ENCODE measurements around the gene FHAD1. TPM values are rescaled to one million over a fixed set of nuclear protein-coding genes. Genes with fewer than 3 reads are reported as not detected.

The FHAD1 gene
- total and polyA plus RNA-seq, 2 experiments from 2014 or later: 0.24 to 0.74 TPM

DNA sequence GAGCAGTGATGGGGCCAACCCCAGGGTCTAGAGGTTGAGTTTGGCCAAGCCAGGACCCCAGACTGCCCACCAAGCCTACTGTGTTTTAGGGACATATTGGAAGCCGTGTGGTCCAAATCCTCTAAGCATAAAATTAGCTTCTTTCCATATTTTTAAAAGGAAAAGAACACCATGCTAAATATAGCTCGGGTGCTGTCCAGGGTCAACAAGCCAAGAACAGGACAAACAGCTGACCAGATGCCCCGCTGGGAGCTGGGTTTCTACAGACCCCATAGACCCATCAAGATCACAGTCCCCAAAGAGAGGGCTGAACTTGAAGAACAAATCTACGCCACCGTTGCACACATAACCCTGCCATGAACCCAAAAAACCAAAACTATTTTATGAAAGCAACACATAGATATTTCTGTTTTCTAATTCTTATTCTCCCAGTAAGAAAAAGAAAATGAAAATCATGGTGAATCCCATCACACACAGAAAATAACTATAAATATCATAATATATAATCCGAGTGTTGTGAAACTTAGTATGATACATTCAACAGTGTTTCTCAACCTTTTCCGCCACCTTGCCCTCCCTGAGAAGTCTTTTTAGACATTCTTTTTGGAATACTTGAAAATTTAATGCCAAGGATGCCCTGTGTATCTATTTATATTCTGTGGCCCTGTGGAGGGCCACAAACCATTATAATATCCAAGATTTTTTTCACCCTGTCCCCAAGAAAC lies 36.2 kb upstream of the FHAD1 start:
- Histone ChIP-seq H3K4me1 (ENCODE audit: low read depth) (peaks cover 66% of the 10 kb centered on the region), H3K36me3 (peaks cover 6% of the 10 kb centered on the region), H3K27ac (no peak overlapping the region), H3K4me3 (no peak overlapping the region), H3K27me3 (no peaks in the 10 kb centered on the region), H3K9me3 (ENCODE audit: low read depth) (no peaks in the 10 kb centered on the region)
- DNase-seq (ENCODE audit: low read depth in 1 of 2, low spot score in 1 of 2): no peak
- TF ChIP-seq, protein P1, sequence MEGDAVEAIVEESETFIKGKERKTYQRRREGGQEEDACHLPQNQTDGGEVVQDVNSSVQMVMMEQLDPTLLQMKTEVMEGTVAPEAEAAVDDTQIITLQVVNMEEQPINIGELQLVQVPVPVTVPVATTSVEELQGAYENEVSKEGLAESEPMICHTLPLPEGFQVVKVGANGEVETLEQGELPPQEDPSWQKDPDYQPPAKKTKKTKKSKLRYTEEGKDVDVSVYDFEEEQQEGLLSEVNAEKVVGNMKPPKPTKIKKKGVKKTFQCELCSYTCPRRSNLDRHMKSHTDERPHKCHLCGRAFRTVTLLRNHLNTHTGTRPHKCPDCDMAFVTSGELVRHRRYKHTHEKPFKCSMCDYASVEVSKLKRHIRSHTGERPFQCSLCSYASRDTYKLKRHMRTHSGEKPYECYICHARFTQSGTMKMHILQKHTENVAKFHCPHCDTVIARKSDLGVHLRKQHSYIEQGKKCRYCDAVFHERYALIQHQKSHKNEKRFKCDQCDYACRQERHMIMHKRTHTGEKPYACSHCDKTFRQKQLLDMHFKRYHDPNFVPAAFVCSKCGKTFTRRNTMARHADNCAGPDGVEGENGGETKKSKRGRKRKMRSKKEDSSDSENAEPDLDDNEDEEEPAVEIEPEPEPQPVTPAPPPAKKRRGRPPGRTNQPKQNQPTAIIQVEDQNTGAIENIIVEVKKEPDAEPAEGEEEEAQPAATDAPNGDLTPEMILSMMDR (IDR thresholded peaks at IDR 0.05; ENCODE audit: low read depth, low read length): no peak

DNA sequence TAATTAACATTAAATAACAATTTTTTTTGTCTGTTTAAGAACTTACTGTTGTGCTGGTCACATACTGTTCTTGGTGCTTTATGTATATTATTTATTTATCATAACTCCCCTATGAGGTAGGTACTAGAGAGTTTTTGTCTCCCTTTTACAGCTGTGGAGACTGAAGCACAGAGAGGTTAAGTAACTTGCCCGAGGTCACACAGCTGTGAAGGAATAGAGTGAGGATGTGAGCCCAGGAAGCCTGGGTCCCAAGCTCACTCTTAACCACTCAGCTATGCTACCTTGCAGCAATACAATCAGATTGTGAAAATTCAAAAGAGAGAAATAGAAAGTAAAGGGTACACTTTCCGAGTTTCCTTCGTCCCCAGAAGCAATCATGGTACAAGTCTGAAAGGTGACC lies 35.6 kb upstream of the FHAD1 start:
- peaks cover 6% of the 10 kb centered on the region for H3K36me3 ChIP-seq
- DNase-seq (ENCODE audit: low read depth in 1 of 2, low spot score in 1 of 2): no peak
- peaks cover 63% of the 10 kb centered on the region for H3K4me1 ChIP-seq (ENCODE audit: low read depth)
- H3K9me3 ChIP-seq (ENCODE audit: low read depth): no peaks in the 10 kb centered on the region
- H3K27ac ChIP-seq: no peak overlapping the region
- TF ChIP-seq, protein P1 (IDR thresholded peaks at IDR 0.05; ENCODE audit: low read depth, low read length): no peak
- no peaks in the 10 kb centered on the region for H3K27me3 ChIP-seq
- no peak overlapping the region for H3K4me3 ChIP-seq

DNA sequence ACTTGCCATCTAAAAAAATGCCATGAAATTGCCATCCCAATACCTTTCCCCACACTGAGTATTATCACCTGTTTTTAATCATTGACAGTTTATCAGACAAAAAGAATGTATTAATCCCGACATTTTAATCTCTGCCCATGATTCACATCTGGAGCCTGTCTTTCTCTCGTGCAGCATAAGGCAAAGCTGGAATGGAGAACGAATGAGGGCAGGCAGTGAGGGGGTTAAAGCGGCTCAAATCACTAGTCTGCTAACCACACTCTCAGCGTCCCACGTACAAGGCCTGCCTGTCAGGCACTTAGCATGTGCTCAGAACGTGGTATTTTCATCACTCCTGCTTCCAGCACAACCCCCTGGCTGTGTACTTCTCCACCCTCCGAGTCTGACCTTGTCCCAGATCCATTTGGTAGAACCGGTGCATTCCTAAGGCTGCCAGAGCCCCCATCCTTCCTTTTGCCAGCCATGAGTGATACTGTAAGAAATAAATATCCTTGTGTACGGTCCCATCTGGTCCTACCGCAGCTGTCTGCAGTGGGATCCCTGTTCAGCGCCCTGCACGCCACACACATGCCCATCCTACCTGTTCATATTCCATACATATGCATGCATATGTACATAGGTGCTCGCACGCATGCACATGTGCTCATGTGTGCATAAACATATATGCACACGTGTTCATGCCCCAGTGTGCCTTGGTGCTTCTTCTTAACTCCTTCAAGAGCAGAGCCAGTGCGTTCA lies 34.6 kb upstream of the FHAD1 start:
- Histone ChIP-seq H3K27ac (peak overlapping the region; percentile 82), H3K27me3 (no peaks in the 10 kb centered on the region), H3K9me3 (ENCODE audit: low read depth) (no peaks in the 10 kb centered on the region), H3K4me1 (ENCODE audit: low read depth) (peaks cover 54% of the 10 kb centered on the region), H3K36me3 (peaks cover 6% of the 10 kb centered on the region), H3K4me3 (no peak overlapping the region)
- TF ChIP-seq, protein P1 (IDR thresholded peaks at IDR 0.05; ENCODE audit: low read depth, low read length): no peak
- DNase-seq (ENCODE audit: low read depth in 1 of 2, low spot score in 1 of 2): peak in 1 of 2 donors; percentile 53

DNA sequence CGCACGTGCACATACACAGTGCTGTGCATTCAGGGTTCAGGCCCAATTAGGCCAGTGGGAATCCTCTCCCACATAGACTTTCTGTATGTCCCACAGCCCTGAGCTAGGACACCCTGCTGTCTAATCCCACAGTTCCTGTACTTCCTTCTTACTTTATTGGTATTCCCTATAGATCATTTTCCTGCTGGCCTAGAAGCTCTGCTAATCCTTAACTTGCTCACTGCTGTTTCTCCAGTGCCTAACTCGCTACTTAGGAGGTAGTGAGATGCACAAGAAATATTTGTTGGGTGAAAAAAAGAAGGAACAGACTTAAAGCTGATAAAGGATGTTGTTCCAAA lies 34.1 kb upstream of the FHAD1 start:
- no peaks in the 10 kb centered on the region for H3K27me3 ChIP-seq
- H3K36me3 ChIP-seq: peaks cover 6% of the 10 kb centered on the region
- no peaks in the 10 kb centered on the region for H3K9me3 ChIP-seq (ENCODE audit: low read depth)
- no peak overlapping the region for H3K4me3 ChIP-seq
- no peak for DNase-seq (ENCODE audit: low read depth in 1 of 2, low spot score in 1 of 2)
- peaks cover 48% of the 10 kb centered on the region for H3K4me1 ChIP-seq (ENCODE audit: low read depth)
- TF ChIP-seq, protein P1 (IDR thresholded peaks at IDR 0.05; ENCODE audit: low read depth, low read length): no peak
- peak overlapping the region; percentile 82 for H3K27ac ChIP-seq

DNA sequence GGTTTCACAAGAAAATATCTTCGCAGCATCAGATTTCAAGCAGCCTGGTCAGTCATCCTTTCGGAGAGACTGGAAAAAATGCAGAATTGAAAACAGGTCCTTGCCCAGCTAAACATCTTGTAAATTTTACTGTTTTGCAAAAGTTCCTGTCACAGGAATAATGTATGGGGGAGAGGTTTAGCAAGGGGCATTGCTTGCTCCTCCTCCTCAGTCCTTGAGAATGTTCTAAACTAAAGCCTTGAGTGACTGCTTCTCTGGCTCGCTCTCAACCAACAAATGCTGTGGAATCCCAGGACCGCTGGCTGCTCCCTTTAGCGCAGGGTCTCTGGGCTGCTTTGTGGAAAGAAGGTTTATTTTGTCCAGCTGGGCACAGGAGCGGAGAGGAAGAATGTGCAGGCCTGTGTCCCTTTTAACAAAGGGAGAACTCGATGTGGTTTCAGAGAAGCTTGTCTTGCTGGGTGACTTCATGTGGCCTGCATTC lies 33.6 kb upstream of the FHAD1 start:
- Histone ChIP-seq H3K4me3 (no peak overlapping the region), H3K4me1 (ENCODE audit: low read depth) (peaks cover 44% of the 10 kb centered on the region), H3K27me3 (no peaks in the 10 kb centered on the region), H3K9me3 (ENCODE audit: low read depth) (no peaks in the 10 kb centered on the region), H3K36me3 (peaks cover 6% of the 10 kb centered on the region), H3K27ac (peak overlapping the region; percentile 82)
- TF ChIP-seq, protein P1 (IDR thresholded peaks at IDR 0.05; ENCODE audit: low read depth, low read length): no peak
- peak in 1 of 2 donors; percentile 77 for DNase-seq (ENCODE audit: low read depth in 1 of 2, low spot score in 1 of 2)

Measured in cardiac muscle cell (in vitro differentiated cells and primary cell).